Esophagus squamous epithelium (tissue), 5 donors: ENCODE measurements around the gene SMIM44. TPM values are rescaled to one million over a fixed set of nuclear protein-coding genes. Genes with fewer than 3 reads are reported as not detected.

Experiments
- DNase-seq: peaks from one replicate; lab custom pipeline; 2025; lab: John Stamatoyannopoulos, UW
- H3K27ac ChIP-seq, 4 donors: fragments of 200-600 bp; sonication (generic); one replicate each; pipeline ENCODE4 v1.5.1; 2016 to 2019; ENCODE audit warnings: mild to moderate bottlenecking in 1 of 4
- H3K27me3 ChIP-seq, 4 donors: fragments of 200-600 bp; sonication (generic); 1 replicate in 3 of 4; 2 replicates in 1 of 4; pipeline versions ENCODE4 v1.5.1 to v1.6.0; 2017 to 2021; ENCODE audit warnings: antibody characterized with exemption in 1 of 4
- H3K36me3 ChIP-seq, 3 donors: fragments of 200-600 bp; sonication (generic); one replicate each; pipeline ENCODE4 v1.5.1; 2016 to 2019
- H3K4me1 ChIP-seq, 3 donors: fragments of 200-600 bp; sonication (generic); one replicate each; pipeline ENCODE4 v1.5.1; 2017 to 2019
- H3K4me3 ChIP-seq, 4 donors: fragments of 200-600 bp; sonication (generic); 1 replicate in 3 of 4; 2 replicates in 1 of 4; pipeline ENCODE4 v1.5.1; 2016 to 2019; ENCODE audit warnings: mild to moderate bottlenecking in 2 of 4, moderate library complexity in 1 of 4
- H3K9me3 ChIP-seq, 3 donors: fragments of 200-600 bp; sonication (generic); one replicate each; pipeline ENCODE4 v1.5.1; 2016 to 2019
- POLR2A ChIP-seq, 4 donors: fragments of 450-650 bp; IDR thresholded peaks; one replicate each; pipeline ENCODE4 v1.6.1; 2017; ENCODE audit warnings: antibody characterized with exemption in 4 of 4, mild to moderate bottlenecking in 4 of 4, moderate library complexity in 3 of 4
- WGBS, 2 donors: methylation state at CpG; one replicate each; pipeline ENCODE4 v1.1.5; 2018; 5-methylcytosine and 5-hydroxymethylcytosine counted together
- intact Hi-C: fragments of 100-400 bp; cut with DNase I; formaldehyde crosslinking; loops from one replicate; pipeline ENCODE4 v1.15.0; 2022
- total RNA-seq, 4 donors: library from RNA; depleted of rRNA; stranded (reverse); fragments of >200 nt; gene quantifications; one replicate each; pipeline ENCODE4 v1.1.0, GENCODE V29; 2016
- TF ChIP-seq, protein P1 (sequence below), 6 experiments: fragments of 450-650 bp in 4 of 6; fragments of 200-600 bp in 2 of 6; sonication (generic) in 2 of 6; IDR thresholded peaks; one replicate each; pipeline ENCODE4 v1.5.1; 2016 to 2019; ENCODE audit warnings: antibody characterized with exemption in 6 of 6, mild to moderate bottlenecking in 4 of 6, moderate library complexity in 4 of 6
- donor health status: DM: yes; HTN: yes; CAD: no.

The SMIM44 gene
- total RNA-seq, 4 donors from 2014 or later = not detected

- TF ChIP-seq POLR2A (IDR thresholded peaks at IDR 0.05) = no peak
- TF ChIP-seq, protein P1, sequence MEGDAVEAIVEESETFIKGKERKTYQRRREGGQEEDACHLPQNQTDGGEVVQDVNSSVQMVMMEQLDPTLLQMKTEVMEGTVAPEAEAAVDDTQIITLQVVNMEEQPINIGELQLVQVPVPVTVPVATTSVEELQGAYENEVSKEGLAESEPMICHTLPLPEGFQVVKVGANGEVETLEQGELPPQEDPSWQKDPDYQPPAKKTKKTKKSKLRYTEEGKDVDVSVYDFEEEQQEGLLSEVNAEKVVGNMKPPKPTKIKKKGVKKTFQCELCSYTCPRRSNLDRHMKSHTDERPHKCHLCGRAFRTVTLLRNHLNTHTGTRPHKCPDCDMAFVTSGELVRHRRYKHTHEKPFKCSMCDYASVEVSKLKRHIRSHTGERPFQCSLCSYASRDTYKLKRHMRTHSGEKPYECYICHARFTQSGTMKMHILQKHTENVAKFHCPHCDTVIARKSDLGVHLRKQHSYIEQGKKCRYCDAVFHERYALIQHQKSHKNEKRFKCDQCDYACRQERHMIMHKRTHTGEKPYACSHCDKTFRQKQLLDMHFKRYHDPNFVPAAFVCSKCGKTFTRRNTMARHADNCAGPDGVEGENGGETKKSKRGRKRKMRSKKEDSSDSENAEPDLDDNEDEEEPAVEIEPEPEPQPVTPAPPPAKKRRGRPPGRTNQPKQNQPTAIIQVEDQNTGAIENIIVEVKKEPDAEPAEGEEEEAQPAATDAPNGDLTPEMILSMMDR (IDR thresholded peaks at IDR 0.05) = no peak
- Histone ChIP-seq H3K4me3 (no peak overlapping the region), H3K4me1 (peaks cover 0 to 96% (median 17%) of the 10 kb centered on the region in 3 donors), H3K36me3 (peaks cover 0 to 60% (median 0%) of the 10 kb centered on the region in 3 donors), H3K27ac (no peak overlapping the region), H3K27me3 (no peaks in the 10 kb centered on the region), H3K9me3 (no peaks in the 10 kb centered on the region)
- 41 to 88% methylated on average over 3 to 14 of the region's 23 CpGs for WGBS, 2 donors
- intact Hi-C loops = no loop called here
- DNase-seq = no peak
These were observed 30.2 kb upstream of the SMIM44 start for GRCh38 chr19:3513229-3514140.

- H3K36me3 ChIP-seq = peaks cover 0 to 56% (median 0%) of the 10 kb centered on the region in 3 donors
- H3K9me3 ChIP-seq = no peaks in the 10 kb centered on the region
- 79% methylated on average over 8 of the region's 17 CpGs; no CpG with 5 or more reads in 1 of the 2 donors for WGBS, 2 donors
- H3K4me1 ChIP-seq = peaks cover 3 to 96% (median 23%) of the 10 kb centered on the region in 3 donors
- no peaks in the 10 kb centered on the region for H3K27me3 ChIP-seq
- no peak overlapping the region for H3K27ac ChIP-seq
- intact Hi-C loops = no loop called here
- H3K4me3 ChIP-seq = no peak overlapping the region
- no peak for DNase-seq
- TF ChIP-seq, protein P1 (IDR thresholded peaks at IDR 0.05) = no peak
- TF ChIP-seq POLR2A (IDR thresholded peaks at IDR 0.05) = no peak
These were observed 29.5 kb upstream of the SMIM44 start for GRCh38 chr19:3512562-3513228.

DNA sequence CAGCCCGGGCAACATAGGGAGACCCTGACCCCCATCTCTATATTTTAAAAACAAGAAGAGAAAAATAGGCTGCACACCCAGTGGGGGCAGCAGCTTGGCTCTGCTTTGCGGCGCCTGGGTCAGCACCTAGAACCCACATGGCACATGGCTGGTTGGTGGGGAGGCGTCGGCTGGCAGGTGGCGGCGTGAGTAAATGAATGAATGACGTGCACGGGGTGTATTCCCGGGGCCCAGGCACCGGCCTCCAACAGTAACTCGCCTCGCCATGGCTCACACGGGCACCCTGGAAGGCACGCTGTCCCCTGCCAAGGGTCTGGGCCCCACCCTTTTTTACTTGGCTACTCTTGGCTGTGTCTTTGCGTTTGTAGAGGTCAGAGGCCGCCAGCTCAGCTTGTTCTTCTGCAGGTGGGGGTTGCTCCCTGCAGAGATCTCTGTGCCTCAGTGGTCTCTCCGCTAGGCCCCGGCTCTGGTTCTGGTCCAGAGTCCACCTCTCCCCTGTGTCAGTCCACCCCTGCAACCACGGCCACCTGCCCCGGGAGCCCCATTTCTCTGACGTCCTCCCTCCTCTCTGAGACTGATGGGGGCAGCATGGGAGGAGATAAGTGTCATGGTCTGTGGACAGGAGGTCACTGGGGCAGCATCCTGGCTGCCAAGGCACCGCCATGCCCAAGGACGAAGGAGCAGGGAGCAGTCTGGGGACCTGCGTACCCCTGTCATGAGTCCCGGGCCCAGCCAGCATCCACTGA lies 28.4 kb upstream of the SMIM44 start:
- H3K9me3 ChIP-seq = no peaks in the 10 kb centered on the region
- peaks cover 0 to 56% (median 0%) of the 10 kb centered on the region in 3 donors for H3K36me3 ChIP-seq
- peaks cover 5 to 97% (median 24%) of the 10 kb centered on the region in 3 donors for H3K4me1 ChIP-seq
- H3K27ac ChIP-seq = no peak overlapping the region
- intact Hi-C loops = no loop called here
- no peak overlapping the region for H3K4me3 ChIP-seq
- H3K27me3 ChIP-seq = no peaks in the 10 kb centered on the region
- TF ChIP-seq, protein P1 (IDR thresholded peaks at IDR 0.05) = no peak
- DNase-seq = no peak
- WGBS, 2 donors = 77 to 88% methylated on average over 10 to 17 of the region's 26 CpGs

- DNase-seq = no peak
- H3K4me1 ChIP-seq = peaks cover 6 to 88% (median 17%) of the 10 kb centered on the region in 3 donors
- intact Hi-C loops = no loop called here
- H3K27ac ChIP-seq = no peak overlapping the region
- H3K9me3 ChIP-seq = no peaks in the 10 kb centered on the region
- no peak for TF ChIP-seq POLR2A (IDR thresholded peaks at IDR 0.05)
- TF ChIP-seq, protein P1 (IDR thresholded peaks at IDR 0.05) = no peak
- H3K36me3 ChIP-seq = peaks cover 0 to 50% (median 0%) of the 10 kb centered on the region in 3 donors
- 72 to 80% methylated on average over 1 to 8 of the region's 22 CpGs for WGBS, 2 donors
- H3K27me3 ChIP-seq = no peaks in the 10 kb centered on the region
- no peak overlapping the region for H3K4me3 ChIP-seq
These were observed 27.5 kb upstream of the SMIM44 start for GRCh38 chr19:3510727-3511126.
